Endothelial cell of umbilical vein (primary cell): ENCODE data around the gene FTCDNL1. TPM values are rescaled to one million over a fixed set of nuclear protein-coding genes. Genes with fewer than 3 reads are reported as not detected.

Experiments
- BruUV-seq: library from RNA; stranded (reverse); fragments of 400-500 nt; replicated peaks from 2 replicates; lab custom pipeline; 2021; lab: Mats Ljungman, UMichigan
- CTCF ChIA-PET: fragments of 300-600, 350-600 bp; sonication (Branson Sonifier 250); formaldehyde crosslinking; loops from one replicate; lab custom pipeline; 2021; ENCODE audit warnings: antibody characterized with exemption, inconsistent platforms; lab: Charles Lee
- POLR2A ChIA-PET: fragments of 300-600, 350-600 bp; sonication (Branson Sonifier 250); formaldehyde crosslinking; loops from one replicate; lab custom pipeline; 2021; ENCODE audit warnings: antibody characterized with exemption, inconsistent platforms; lab: Charles Lee
- DNase-seq: peaks from one replicate; pipeline ENCODE4 v3.0.0-alpha.2; 2011; ENCODE audit warnings: low read depth, low spot score
- FAIRE-seq: peaks from 2 replicates; lab custom pipeline; 2011; peaks lifted over from hg19 to GRCh38; lab: Jason Lieb, UNC
- H2AFZ ChIP-seq: 2 replicates; pipeline ENCODE4 v1.6.0; 2012; ENCODE audit warnings: low read depth, low read length, control low read depth, inconsistent platforms
- H3K27ac ChIP-seq: 2 replicates; pipeline ENCODE4 v1.5.1; 2011; ENCODE audit warnings: low read depth, mild to moderate bottlenecking, control low read depth, low read length, moderate library complexity; ENCODE audit not compliant: insufficient read depth
- H3K27me3 ChIP-seq, 2 experiments: 2 replicates each; pipeline versions ENCODE4 v1.6.0 to v1.6.1; 2011; ENCODE audit warnings: low read length in 2 of 2, mixed read lengths in 1 of 2; ENCODE audit not compliant: control insufficient read depth in 2 of 2, insufficient read depth in 2 of 2
- H3K36me3 ChIP-seq, 2 experiments: 2 replicates in 1 of 2; 3 replicates in 1 of 2; pipeline ENCODE4 v1.5.1; 2011; ENCODE audit warnings: low read length in 2 of 2, mild to moderate bottlenecking in 1 of 2, moderate library complexity in 1 of 2; ENCODE audit not compliant: control insufficient read depth in 2 of 2, insufficient read depth in 2 of 2; ENCODE audit errors: extremely low read depth in 1 of 2
- H3K4me1 ChIP-seq: 3 replicates; pipeline ENCODE4 v1.5.1; 2011; ENCODE audit warnings: mild to moderate bottlenecking, low read length; ENCODE audit not compliant: control insufficient read depth, insufficient read depth; ENCODE audit errors: extremely low read depth
- H3K4me2 ChIP-seq: 2 replicates; pipeline ENCODE4 v1.6.1; 2011; ENCODE audit warnings: low read length, control low read depth, mixed read lengths; ENCODE audit not compliant: insufficient read depth
- H3K4me3 ChIP-seq, 3 experiments: fragments of 200-600 bp in 1 of 3; sonication (generic), shearing (Covaris generic) in 1 of 3; replicated peaks in 1 of 3; 2 replicates each; pipeline ENCODE4 v1.5.1; 2011 to 2016; ENCODE audit warnings: control low read depth in 3 of 3, low read length in 3 of 3, mild to moderate bottlenecking in 2 of 3, inconsistent platforms in 1 of 3, low read depth in 1 of 3, moderate library complexity in 1 of 3; ENCODE audit not compliant: insufficient read depth in 1 of 3
- H3K79me2 ChIP-seq: 2 replicates; pipeline ENCODE4 v1.6.0; 2012; ENCODE audit warnings: low read length, inconsistent platforms; ENCODE audit not compliant: control insufficient read depth, insufficient read depth
- H3K9ac ChIP-seq: replicated peaks from 2 replicates; pipeline ENCODE3; 2011; ENCODE audit warnings: low read length, control low read depth; ENCODE audit not compliant: insufficient read depth; ENCODE audit errors: extremely low read depth
- H3K9me1 ChIP-seq: replicated peaks from 3 replicates; pipeline ENCODE4 v1.6.0; 2011; ENCODE audit warnings: mild to moderate bottlenecking, low read length; ENCODE audit not compliant: control insufficient read depth, insufficient read depth; ENCODE audit errors: extremely low read depth
- H3K9me3 ChIP-seq: replicated peaks from 2 replicates; pipeline ENCODE4 v1.5.1; 2012; ENCODE audit warnings: low read length, inconsistent platforms; ENCODE audit not compliant: control insufficient read depth, insufficient read depth
- H4K20me1 ChIP-seq: replicated peaks from 2 replicates; pipeline ENCODE3; 2011; ENCODE audit warnings: mild to moderate bottlenecking, low read length; ENCODE audit not compliant: control insufficient read depth, insufficient read depth; ENCODE audit errors: extremely low read depth
- EZH2 ChIP-seq: IDR thresholded peaks from 2 replicates; pipeline ENCODE4 v1.6.1; 2012; ENCODE audit warnings: borderline replicate concordance, low read depth, mild to moderate bottlenecking, moderate library complexity, low read length, inconsistent platforms; ENCODE audit not compliant: severe bottlenecking
- FOS ChIP-seq: IDR thresholded peaks from 2 replicates; pipeline ENCODE4 v1.6.1; 2011; ENCODE audit warnings: mild to moderate bottlenecking, low read length, moderate library complexity, borderline replicate concordance; ENCODE audit not compliant: insufficient read depth
- GATA2 ChIP-seq: IDR thresholded peaks from 2 replicates; pipeline ENCODE4 v1.7.0; 2011; ENCODE audit warnings: low read depth, mild to moderate bottlenecking, moderate library complexity, mixed read lengths, low read length; ENCODE audit not compliant: insufficient read length, insufficient read depth
- JUN ChIP-seq: IDR thresholded peaks from 2 replicates; pipeline ENCODE4 v1.6.1; 2011; ENCODE audit warnings: borderline replicate concordance, low read depth; ENCODE audit not compliant: insufficient read length, insufficient read depth
- MYC ChIP-seq: IDR thresholded peaks from one replicate; pipeline ENCODE4 v1.6.1; 2011; ENCODE audit warnings: mild to moderate bottlenecking, low read depth, low read length
- POLR2A ChIP-seq: IDR thresholded peaks from 2 replicates; pipeline ENCODE4 v1.6.1; 2012; ENCODE audit warnings: low read depth, mild to moderate bottlenecking, control low read depth, low read length
- POLR2AphosphoS5 ChIP-seq: IDR thresholded peaks from 2 replicates; pipeline ENCODE4 v1.6.1; 2012; ENCODE audit warnings: low read depth, mild to moderate bottlenecking, control low read depth, low read length, moderate library complexity; ENCODE audit not compliant: insufficient read depth
- dilution Hi-C: fragments of 300-500 bp; cut with MboI; formaldehyde crosslinking; loops from one replicate; pipeline ENCODE4 v1.15.0; 2019; ENCODE audit warnings: low sequenced_read_pairs; ENCODE audit not compliant: extremely low pct_ligation_motif_present
- intact Hi-C: fragments of 100-400 bp; cut with micrococcal nuclease; formaldehyde crosslinking; loops from one replicate; pipeline ENCODE4 v1.10.0; 2022
- polyA plus RNA-seq, 4 experiments: library from polyadenylated mRNA; depleted of rRNA in 3 of 4; stranded (reverse) in 3 of 4; unstranded in 1 of 4; fragments of >200 nt; gene quantifications; 2 replicates each; pipeline versions ENCODE4 v1.2.1 to v1.2.3, GENCODE V29; 2011 to 2012; ENCODE audit warnings: missing spikeins in 1 of 4
- total RNA-seq: library from RNA; stranded (reverse); gene quantifications from 2 replicates; pipeline ENCODE4 v1.2.3, GENCODE V29; 2021
- TF ChIP-seq, protein P1 (sequence below): IDR thresholded peaks from 2 replicates; pipeline ENCODE4 v1.6.1; 2011; ENCODE audit not compliant: insufficient read depth, insufficient read length
- TF ChIP-seq, protein P2 (sequence below), 2 donors: IDR thresholded peaks; 1 replicate in 1 of 2; 2 replicates in 1 of 2; pipeline ENCODE4 v1.5.1; 2011; ENCODE audit warnings: low read length in 2 of 2, mild to moderate bottlenecking in 2 of 2, moderate library complexity in 2 of 2, control low read depth in 1 of 2, inconsistent platforms in 1 of 2, low read depth in 1 of 2; ENCODE audit not compliant: insufficient read depth in 1 of 2; ENCODE audit errors: extremely low read depth in 1 of 2

Gene FTCDNL1
- total and polyA plus RNA-seq, 2 donors (not counting 3 experiments of a cell fraction or from before 2014, with no cell fraction given): 0.19 to 0.27 TPM

DNA sequence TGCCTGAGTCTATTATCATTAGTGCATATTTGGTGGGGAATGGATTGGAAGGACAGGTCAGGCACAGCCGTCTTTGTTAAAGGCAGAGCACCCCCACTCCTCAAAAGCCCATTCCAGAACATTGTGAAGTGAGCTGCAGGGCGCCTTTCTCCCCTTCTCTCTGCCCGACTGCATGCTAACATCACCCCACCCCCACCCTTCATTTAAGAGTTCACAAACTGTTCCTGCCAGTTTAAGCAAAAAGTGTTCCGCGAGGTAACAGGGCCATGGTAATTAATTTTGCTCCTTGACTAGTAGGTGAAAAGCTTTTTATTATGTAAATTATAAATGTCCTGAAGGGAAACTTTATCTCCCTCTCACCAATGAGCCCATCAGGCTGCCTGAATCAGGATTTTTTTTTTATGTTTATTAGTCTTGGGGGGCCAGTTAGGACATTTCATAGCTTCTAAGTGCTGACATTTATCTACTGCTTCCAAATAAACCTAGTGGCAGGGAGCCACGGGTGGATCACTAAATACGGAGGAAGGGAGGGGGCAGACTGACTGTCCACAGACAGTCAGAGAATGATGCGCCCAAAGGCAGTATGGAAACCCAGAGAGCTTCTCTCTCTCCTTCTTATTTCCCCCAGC is 99.4 kb downstream of the FTCDNL1 start:
- no peaks in the 10 kb centered on the region for H3K36me3 ChIP-seq
- H3K9me1 ChIP-seq: no peaks in the 10 kb centered on the region
- no peak overlapping the region for H3K27ac ChIP-seq
- FAIRE-seq (no peak), DNase-seq (no peak)
- dilution Hi-C loops (no loop called here), intact Hi-C loops (no loop called here)
- no peak overlapping the region for H3K4me3 ChIP-seq
- H3K4me1 ChIP-seq: no peaks in the 10 kb centered on the region
- ChIA-PET CTCF (interaction anchor here (2.1 kb wide), 1 partner anchor 11 kb away, joined by 8 read pairs; no protein-coding TSS in a partner anchor), POLR2A (no interaction called here)
- no peak overlapping the region for H3K4me2 ChIP-seq
- no peaks in the 10 kb centered on the region for H3K79me2 ChIP-seq
- H3K27me3 ChIP-seq: no peaks in the 10 kb centered on the region
- no peak overlapping the region for H3K9ac ChIP-seq
- no TSS peak for BruUV-seq
- H4K20me1 ChIP-seq: no peaks in the 10 kb centered on the region
- no peak overlapping the region for H2AFZ ChIP-seq
- H3K9me3 ChIP-seq: no peaks in the 10 kb centered on the region
- TF ChIP-seq, protein P1, sequence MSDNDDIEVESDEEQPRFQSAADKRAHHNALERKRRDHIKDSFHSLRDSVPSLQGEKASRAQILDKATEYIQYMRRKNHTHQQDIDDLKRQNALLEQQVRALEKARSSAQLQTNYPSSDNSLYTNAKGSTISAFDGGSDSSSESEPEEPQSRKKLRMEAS: no peak
- TF ChIP-seq, protein P2, sequence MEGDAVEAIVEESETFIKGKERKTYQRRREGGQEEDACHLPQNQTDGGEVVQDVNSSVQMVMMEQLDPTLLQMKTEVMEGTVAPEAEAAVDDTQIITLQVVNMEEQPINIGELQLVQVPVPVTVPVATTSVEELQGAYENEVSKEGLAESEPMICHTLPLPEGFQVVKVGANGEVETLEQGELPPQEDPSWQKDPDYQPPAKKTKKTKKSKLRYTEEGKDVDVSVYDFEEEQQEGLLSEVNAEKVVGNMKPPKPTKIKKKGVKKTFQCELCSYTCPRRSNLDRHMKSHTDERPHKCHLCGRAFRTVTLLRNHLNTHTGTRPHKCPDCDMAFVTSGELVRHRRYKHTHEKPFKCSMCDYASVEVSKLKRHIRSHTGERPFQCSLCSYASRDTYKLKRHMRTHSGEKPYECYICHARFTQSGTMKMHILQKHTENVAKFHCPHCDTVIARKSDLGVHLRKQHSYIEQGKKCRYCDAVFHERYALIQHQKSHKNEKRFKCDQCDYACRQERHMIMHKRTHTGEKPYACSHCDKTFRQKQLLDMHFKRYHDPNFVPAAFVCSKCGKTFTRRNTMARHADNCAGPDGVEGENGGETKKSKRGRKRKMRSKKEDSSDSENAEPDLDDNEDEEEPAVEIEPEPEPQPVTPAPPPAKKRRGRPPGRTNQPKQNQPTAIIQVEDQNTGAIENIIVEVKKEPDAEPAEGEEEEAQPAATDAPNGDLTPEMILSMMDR (IDR thresholded peaks at IDR 0.05; ENCODE audit: extremely low read depth in 1 of 2, insufficient read depth in 1 of 2, low read depth in 1 of 2, low read length in 2 of 2): no peak

DNA sequence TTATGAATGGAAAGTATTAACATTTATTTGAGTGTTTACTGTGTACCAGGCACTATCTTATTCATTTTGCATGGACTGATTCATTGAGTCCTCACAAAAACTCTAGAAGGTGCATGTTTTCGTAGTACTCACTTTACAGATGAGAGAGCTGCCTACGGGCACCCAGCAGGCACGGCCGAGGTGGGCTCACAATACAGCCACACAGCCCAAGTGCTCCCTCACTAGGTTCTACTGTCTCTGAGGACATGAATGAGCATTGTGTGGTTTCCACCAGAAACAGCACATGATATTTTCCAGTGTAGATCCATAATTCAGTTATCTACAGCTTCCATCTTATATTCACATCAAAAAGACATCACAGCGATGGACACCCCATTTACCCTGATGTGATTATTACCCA is 101.4 kb downstream of the FTCDNL1 start:
- FAIRE-seq: no peak
- ChIA-PET POLR2A (no interaction called here), CTCF (interaction anchor here (0.8 to 1.4 kb wide), 2 partner anchors 36 to 1435 kb away, joined by 3 read pairs; no protein-coding TSS in a partner anchor)

More for the DNA sequence above, 101.4 kb downstream of the FTCDNL1 start:
- Histone ChIP-seq H4K20me1 (no peaks in the 10 kb centered on the region), H3K4me3 (no peak overlapping the region), H3K36me3 (no peaks in the 10 kb centered on the region), H2AFZ (no peak overlapping the region), H3K27me3 (no peaks in the 10 kb centered on the region), H3K9ac (no peak overlapping the region), H3K4me1 (no peaks in the 10 kb centered on the region), H3K9me1 (no peaks in the 10 kb centered on the region), H3K79me2 (no peaks in the 10 kb centered on the region), H3K4me2 (no peak overlapping the region), H3K27ac (no peak overlapping the region), H3K9me3 (no peaks in the 10 kb centered on the region)
- no peak for DNase-seq
- intact Hi-C loops: no loop called here
- dilution Hi-C loops: no loop called here
- no TSS peak for BruUV-seq
- TF ChIP-seq GATA2 (no peak), JUN (no peak), FOS (no peak), POLR2A (no peak), MYC (no peak), EZH2 (no peak), POLR2AphosphoS5 (no peak)
- TF ChIP-seq, protein P2 (IDR thresholded peaks at IDR 0.05; ENCODE audit: extremely low read depth in 1 of 2, insufficient read depth in 1 of 2, low read depth in 1 of 2, low read length in 2 of 2): no peak
- TF ChIP-seq, protein P1: no peak
